GM12878 (cell line): ENCODE data around the gene SEPHS2. TPM values are rescaled to one million over a fixed set of nuclear protein-coding genes. Genes with fewer than 3 reads are reported as not detected.

Source experiments
- ATAC-seq: fragments of 200-7000 bp; cut with Tn5 transposase; 3 replicates; pipeline ENCODE4 v1.9.1; 2020; ENCODE audit warnings: mild to moderate bottlenecking, moderate library complexity
- BruUV-seq: library from RNA; stranded (reverse); fragments of 400-500 nt; replicated peaks from 2 replicates; lab custom pipeline; 2021; lab: Mats Ljungman, UMichigan
- CTCF ChIA-PET: fragments of 300-600 bp; sonication (Branson Sonifier 250); formaldehyde crosslinking; extraction: SDS; loops from one replicate; lab custom pipeline; 2021; ENCODE audit warnings: inconsistent platforms; lab: Yijun Ruan, JAX
- POLR2A ChIA-PET: fragments of 350-600 bp; formaldehyde crosslinking; extraction: SDS; loops from one replicate; lab custom pipeline; 2021; ENCODE audit warnings: inconsistent platforms; lab: Charles Lee
- RAD21 ChIA-PET: fragments of 300-600 bp; sonication (Branson Sonifier 250); formaldehyde crosslinking; loops from one replicate; lab custom pipeline; 2023; ENCODE audit warnings: antibody characterized with exemption; ENCODE audit not compliant: unreplicated experiment; lab: Charles Lee
- SMC1A ChIA-PET: fragments of 300-600 bp; sonication (Branson Sonifier 250); formaldehyde crosslinking; loops from one replicate; lab custom pipeline; 2023; ENCODE audit not compliant: unreplicated experiment, uncharacterized antibody; lab: Charles Lee
- DNase-seq: peaks from one replicate; pipeline ENCODE4 v3.0.0-alpha.2; 2011; ENCODE audit warnings: low read depth, low spot score
- FAIRE-seq: peaks from 3 replicates; lab custom pipeline; 2011; peaks lifted over from hg19 to GRCh38; lab: Jason Lieb, UNC
- H2AFZ ChIP-seq: 2 replicates; pipeline ENCODE4 v1.6.0; 2011; ENCODE audit warnings: low read depth, low read length, control low read depth; ENCODE audit not compliant: control insufficient read depth
- H3K27ac ChIP-seq: 2 replicates; pipeline ENCODE4 v1.5.1; 2011; ENCODE audit warnings: control low read depth; ENCODE audit not compliant: control insufficient read depth, insufficient read depth
- H3K27me3 ChIP-seq, 2 experiments: replicated peaks in 1 of 2; 2 replicates each; pipeline versions ENCODE4 v1.6.0 to v1.6.1; 2011; ENCODE audit warnings: low read length in 1 of 2; ENCODE audit not compliant: control insufficient read depth in 2 of 2, insufficient read depth in 2 of 2
- H3K36me3 ChIP-seq, 2 experiments: 2 replicates each; pipeline ENCODE4 v1.5.1; 2011; ENCODE audit warnings: low read length in 1 of 2; ENCODE audit not compliant: control insufficient read depth in 2 of 2, insufficient read depth in 2 of 2
- H3K4me1 ChIP-seq: 2 replicates; pipeline ENCODE4 v1.6.1; 2011; ENCODE audit warnings: mild to moderate bottlenecking, low read length, moderate library complexity, mixed read lengths; ENCODE audit not compliant: control insufficient read depth, insufficient read depth
- H3K4me2 ChIP-seq: 2 replicates; pipeline ENCODE4 v1.6.0; 2011; ENCODE audit warnings: control low read depth; ENCODE audit not compliant: control insufficient read depth, insufficient read depth
- H3K4me3 ChIP-seq: fragments of 200-600 bp; sonication (generic); 2 replicates; pipeline ENCODE4 v1.5.1; 2016
- H3K79me2 ChIP-seq: 2 replicates; pipeline ENCODE4 v1.6.0; 2011; ENCODE audit warnings: low read length; ENCODE audit not compliant: control insufficient read depth, insufficient read depth
- H3K9ac ChIP-seq: 2 replicates; pipeline ENCODE4 v1.8.0; 2011; ENCODE audit warnings: low read length, control low read depth, mixed read lengths; ENCODE audit not compliant: control insufficient read depth, insufficient read depth
- H3K9me3 ChIP-seq: replicated peaks from 3 replicates; pipeline ENCODE4 v1.5.1; 2011; ENCODE audit warnings: mild to moderate bottlenecking, low read length; ENCODE audit not compliant: control insufficient read depth, insufficient read depth
- H4K20me1 ChIP-seq: 2 replicates; pipeline ENCODE4 v1.6.0; 2011; ENCODE audit not compliant: control insufficient read depth, insufficient read depth
- MEF2B ChIP-seq: fragments of 450-650 bp; IDR thresholded peaks from 2 replicates; pipeline ENCODE4 v1.6.1; 2018; ENCODE audit warnings: mild to moderate bottlenecking, moderate library complexity; ENCODE audit not compliant: partially characterized antibody, poor library complexity, severe bottlenecking
- RB1 ChIP-seq: fragments of 450-650 bp; formaldehyde crosslinking; IDR thresholded peaks from 2 replicates; pipeline ENCODE4 v1.6.1; 2017; ENCODE audit warnings: mild to moderate bottlenecking, borderline replicate concordance
- RELA ChIP-seq: fragments of 450-650 bp; IDR thresholded peaks from 2 replicates; pipeline ENCODE4 v1.8.0; 2014; ENCODE audit warnings: borderline replicate concordance; ENCODE audit not compliant: partially characterized antibody
- ZZZ3 ChIP-seq: IDR thresholded peaks from 2 replicates; pipeline ENCODE4 v1.6.1; 2011; ENCODE audit warnings: low read depth; ENCODE audit not compliant: control insufficient read depth, insufficient read length
- WGBS: methylation state at CpG from one replicate; pipeline ENCODE4 v1.1.6; 2016; ENCODE audit warnings: low lambda C conversion rate; ENCODE audit not compliant: insufficient replicate concordance, insufficient coverage; ENCODE audit errors: missing lambda C conversion rate; 5-methylcytosine and 5-hydroxymethylcytosine counted together
- in situ Hi-C: fragments of 300-500 bp; cut with MboI; formaldehyde crosslinking; loops from 9 replicates; pipeline ENCODE4 v1.14.3; 2018; ENCODE audit warnings: mixed read lengths
- intact Hi-C: fragments of 100-400 bp; cut with micrococcal nuclease; formaldehyde crosslinking; loops from one replicate; pipeline ENCODE4 v1.14.2; 2022; ENCODE audit not compliant: unreplicated experiment
- polyA plus RNA-seq, 11 experiments: library from polyadenylated mRNA; depleted of rRNA in 4 of 11; unstranded in 6 of 11; stranded (reverse) in 5 of 11; fragments of >200 nt; fragmentation: Nextera tagmentation in 4 of 11; fragmentation: Illumina TruSeq in 1 of 11; extraction: Ambion mirVana in 4 of 11; extraction: Trizol in 1 of 11; gene quantifications; 1 replicate in 1 of 11; 2 replicates in 10 of 11; pipeline versions ENCODE4 v1.2.1 to v1.2.3, GENCODE V29; 2011 to 2016; ENCODE audit warnings: inconsistent platforms in 2 of 11, missing spikeins in 2 of 11, low read depth in 1 of 11
- total RNA-seq, 4 experiments: library from RNA; depleted of rRNA in 3 of 4; stranded (reverse); fragments of >200 nt in 3 of 4; fragmentation: Illumina TruSeq in 1 of 4; extraction: Trizol in 1 of 4; gene quantifications; 2 replicates each; pipeline versions ENCODE4 v1.2.1 to v1.2.3, GENCODE V29; 2013 to 2021

The SEPHS2 gene
- total and polyA plus RNA-seq, 10 of the 15 experiments (the other 5 are each of a cell fraction or from before 2014, with no cell fraction given) = 21.6 to 99.8 (median 72.9) TPM

GRCh38 chr16:30398661-30399434 lies 46.8 kb downstream of the SEPHS2 start:
- no peaks in the 10 kb centered on the region for H3K9me3 ChIP-seq
- no peak for TF ChIP-seq RB1
- TF ChIP-seq RELA = no peak
- TF ChIP-seq ZZZ3 = no peak
- no peak for TF ChIP-seq MEF2B
- no peak for FAIRE-seq
- H3K4me1 ChIP-seq = peaks cover 13% of the 10 kb centered on the region
- in situ Hi-C loops = no loop called here
- H2AFZ ChIP-seq = no peak overlapping the region
- 73% methylated on average over 23 of the region's 23 CpGs for WGBS
- ATAC-seq = no peak
- peaks cover 0 to 2% of the 10 kb centered on the region in 2 experiments; a peak in 3 of 4 replicates for H3K36me3 ChIP-seq
- CTCF ChIA-PET = interaction anchor here (1.1 to 1.8 kb wide), 4 partner anchors 9 to 295 kb away, joined by 3 to 6 read pairs (median 4); partner anchors contain the start of gene ZNF771
- SMC1A ChIA-PET = interaction anchor here (1.1 to 2.2 kb wide), 5 partner anchors 10 to 28 kb away, joined by 3 to 6 read pairs (median 4); partner anchors contain the start of genes SEPTIN1 and TBC1D10B
- peaks cover 5% of the 10 kb centered on the region for H3K79me2 ChIP-seq
- H3K4me3 ChIP-seq = no peak overlapping the region
- intact Hi-C loops = no loop called here
- no peak overlapping the region for H3K4me2 ChIP-seq
- H3K27me3 ChIP-seq = no peaks in the 10 kb centered on the region; a peak in 1 of 4 replicates
- no peak overlapping the region for H3K9ac ChIP-seq
- RAD21 ChIA-PET = interaction anchor here (1.3 to 2.4 kb wide), 4 partner anchors 10 to 27 kb away, joined by 4 to 10 read pairs (median 8); partner anchors contain the start of gene SEPTIN1
- no peak for DNase-seq
- POLR2A ChIA-PET = no interaction called here
- no TSS peak for BruUV-seq
- no peaks in the 10 kb centered on the region for H4K20me1 ChIP-seq
- H3K27ac ChIP-seq = no peak overlapping the region
